ENCODE measurements around the gene TRIM56. TPM values are rescaled to one million over a fixed set of nuclear protein-coding genes. Genes with fewer than 3 reads are reported as not detected.

Gene TRIM56
- total RNA-seq, 1 experiment from 2014 or later = 29.6 TPM

GRCh38 chr7:101133621-101134398 is 48.5 kb downstream of the TRIM56 start:
- Mint-ChIP-seq H3K4me1 (ENCODE audit: insufficient read depth, unreplicated experiment) (peaks cover 47% of the 10 kb centered on the region), H3K9me3 (ENCODE audit: unreplicated experiment) (no peaks in the 10 kb centered on the region), H3K36me3 (ENCODE audit: insufficient read depth, unreplicated experiment) (peaks cover 52% of the 10 kb centered on the region), H3K27ac (ENCODE audit: low read depth, unreplicated experiment) (peak overlapping the region; percentile 61), H3K4me3 (ENCODE audit: unreplicated experiment) (no peak overlapping the region), H3K27me3 (ENCODE audit: insufficient read depth, unreplicated experiment) (no peaks in the 10 kb centered on the region)
- CTCF ChIA-PET = interaction anchor here (0.6 to 3.1 kb wide), 8 partner anchors 10 to 553 kb away, joined by 3 to 17 read pairs (median 4); no protein-coding TSS in a partner anchor
- intact Hi-C loops (cut with micrococcal nuclease) = no loop called here
- DNase-seq (ENCODE audit: unreplicated experiment) = no peak
- TF ChIP-seq, protein P1, sequence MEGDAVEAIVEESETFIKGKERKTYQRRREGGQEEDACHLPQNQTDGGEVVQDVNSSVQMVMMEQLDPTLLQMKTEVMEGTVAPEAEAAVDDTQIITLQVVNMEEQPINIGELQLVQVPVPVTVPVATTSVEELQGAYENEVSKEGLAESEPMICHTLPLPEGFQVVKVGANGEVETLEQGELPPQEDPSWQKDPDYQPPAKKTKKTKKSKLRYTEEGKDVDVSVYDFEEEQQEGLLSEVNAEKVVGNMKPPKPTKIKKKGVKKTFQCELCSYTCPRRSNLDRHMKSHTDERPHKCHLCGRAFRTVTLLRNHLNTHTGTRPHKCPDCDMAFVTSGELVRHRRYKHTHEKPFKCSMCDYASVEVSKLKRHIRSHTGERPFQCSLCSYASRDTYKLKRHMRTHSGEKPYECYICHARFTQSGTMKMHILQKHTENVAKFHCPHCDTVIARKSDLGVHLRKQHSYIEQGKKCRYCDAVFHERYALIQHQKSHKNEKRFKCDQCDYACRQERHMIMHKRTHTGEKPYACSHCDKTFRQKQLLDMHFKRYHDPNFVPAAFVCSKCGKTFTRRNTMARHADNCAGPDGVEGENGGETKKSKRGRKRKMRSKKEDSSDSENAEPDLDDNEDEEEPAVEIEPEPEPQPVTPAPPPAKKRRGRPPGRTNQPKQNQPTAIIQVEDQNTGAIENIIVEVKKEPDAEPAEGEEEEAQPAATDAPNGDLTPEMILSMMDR (IDR thresholded peaks at IDR 0.05; ENCODE audit: unreplicated experiment) = no peak
- BruUV-seq (replicated peaks) = no TSS peak
- POLR2A ChIA-PET = interaction anchor here (0.6 to 1.4 kb wide), 4 partner anchors 8 to 80 kb away, joined by 3 to 5 read pairs (median 3); no protein-coding TSS in a partner anchor

GRCh38 chr7:101134399-101134980 is 49.2 kb downstream of the TRIM56 start:
- Mint-ChIP-seq H3K27ac (ENCODE audit: low read depth, unreplicated experiment) (peak overlapping the region; percentile 61), H3K4me3 (ENCODE audit: unreplicated experiment) (no peak overlapping the region), H3K27me3 (ENCODE audit: insufficient read depth, unreplicated experiment) (no peaks in the 10 kb centered on the region)

DNA sequence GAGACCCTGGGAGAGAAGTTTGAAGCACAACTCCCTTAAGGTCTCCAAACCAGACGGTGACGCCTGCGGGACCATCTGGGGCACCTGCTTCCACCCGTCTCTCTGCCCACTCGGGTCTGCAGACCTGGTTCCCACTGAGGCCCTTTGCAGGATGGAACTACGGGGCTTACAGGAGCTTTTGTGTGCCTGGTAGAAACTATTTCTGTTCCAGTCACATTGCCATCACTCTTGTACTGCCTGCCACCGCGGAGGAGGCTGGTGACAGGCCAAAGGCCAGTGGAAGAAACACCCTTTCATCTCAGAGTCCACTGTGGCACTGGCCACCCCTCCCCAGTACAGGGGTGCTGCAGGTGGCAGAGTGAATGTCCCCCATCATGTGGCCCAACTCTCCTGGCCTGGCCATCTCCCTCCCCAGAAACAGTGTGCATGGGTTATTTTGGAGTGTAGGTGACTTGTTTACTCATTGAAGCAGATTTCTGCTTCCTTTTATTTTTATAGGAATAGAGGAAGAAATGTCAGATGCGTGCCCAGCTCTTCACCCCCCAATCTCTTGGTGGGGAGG is 52.5 kb downstream of the TRIM56 start:
- H3K36me3 Mint-ChIP-seq (ENCODE audit: insufficient read depth, unreplicated experiment) = peaks cover 27% of the 10 kb centered on the region
- no TSS peak for BruUV-seq (replicated peaks)
- DNase-seq (ENCODE audit: unreplicated experiment) = no peak
- peaks cover 51% of the 10 kb centered on the region for H3K4me1 Mint-ChIP-seq (ENCODE audit: insufficient read depth, unreplicated experiment)
- CTCF ChIA-PET = interaction anchor here (0.6 to 1.5 kb wide), 7 partner anchors 10 to 107 kb away, joined by 3 to 7 read pairs (median 4); partner anchors contain the start of gene FIS1
- no peaks in the 10 kb centered on the region for H3K27me3 Mint-ChIP-seq (ENCODE audit: insufficient read depth, unreplicated experiment)
- peak overlapping the region; percentile 68 for H3K4me3 Mint-ChIP-seq (ENCODE audit: unreplicated experiment)
- TF ChIP-seq, protein P1 (IDR thresholded peaks at IDR 0.05; ENCODE audit: unreplicated experiment) = no peak
- intact Hi-C loops (cut with micrococcal nuclease) = loop anchor here (1.0 kb wide), 2 partner anchors 37 to 43 kb away; no protein-coding TSS in a partner anchor
- POLR2A ChIA-PET = interaction anchor here (0.5 to 3.6 kb wide), 8 partner anchors 11 to 115 kb away, joined by 3 to 24 read pairs (median 5); partner anchors contain the start of genes SERPINE1, TRIM56, VGF and ZNHIT1
- no peaks in the 10 kb centered on the region for H3K9me3 Mint-ChIP-seq (ENCODE audit: unreplicated experiment)
- H3K27ac Mint-ChIP-seq (ENCODE audit: low read depth, unreplicated experiment) = peak overlapping the region; percentile 89

More at GRCh38 chr7:101134399-101134980, 49.2 kb downstream of the TRIM56 start:
- BruUV-seq (replicated peaks) = no TSS peak
- DNase-seq (ENCODE audit: unreplicated experiment) = no peak
- H3K36me3 Mint-ChIP-seq (ENCODE audit: insufficient read depth, unreplicated experiment) = peaks cover 45% of the 10 kb centered on the region
- no peaks in the 10 kb centered on the region for H3K9me3 Mint-ChIP-seq (ENCODE audit: unreplicated experiment)
- intact Hi-C loops (cut with micrococcal nuclease) = no loop called here
- ChIA-PET POLR2A (interaction anchor here (0.6 to 1.4 kb wide), 5 partner anchors 8 to 79 kb away, joined by 3 to 5 read pairs (median 3); no protein-coding TSS in a partner anchor), CTCF (interaction anchor here (0.6 to 3.1 kb wide), 5 partner anchors 9 to 553 kb away, joined by 3 to 17 read pairs (median 5); no protein-coding TSS in a partner anchor)
- TF ChIP-seq, protein P1 (IDR thresholded peaks at IDR 0.05; ENCODE audit: unreplicated experiment) = no peak
- peaks cover 48% of the 10 kb centered on the region for H3K4me1 Mint-ChIP-seq (ENCODE audit: insufficient read depth, unreplicated experiment)

Measured in MCF 10A (cell line).